BLaER1 (cell line): ENCODE data around the gene BRD7.

ENCODE experiments used
- H3K27ac ChIP-seq: shearing (Covaris generic); formaldehyde crosslinking; 2 replicates; pipeline ENCODE4 v1.8.1; 2022
- H3K27me3 ChIP-seq: shearing (Covaris generic); formaldehyde crosslinking; 2 replicates; pipeline ENCODE4 v1.8.1; 2022
- H3K36me3 ChIP-seq: shearing (Covaris generic); formaldehyde crosslinking; 2 replicates; pipeline ENCODE4 v1.8.1; 2022
- H3K4me1 ChIP-seq: shearing (Covaris generic); formaldehyde crosslinking; 2 replicates; pipeline ENCODE4 v1.8.1; 2022
- H3K4me2 ChIP-seq: shearing (Covaris generic); formaldehyde crosslinking; 2 replicates; pipeline ENCODE4 v1.8.1; 2022
- H3K4me3 ChIP-seq: shearing (Covaris generic); formaldehyde crosslinking; 2 replicates; pipeline ENCODE4 v1.8.1; 2022
- H3K9ac ChIP-seq: shearing (Covaris generic); formaldehyde crosslinking; 2 replicates; pipeline ENCODE4 v1.8.1; 2022
- H3K9me3 ChIP-seq: shearing (Covaris generic); formaldehyde crosslinking; 2 replicates; pipeline ENCODE4 v1.8.1; 2022
- H4K20me1 ChIP-seq: shearing (Covaris generic); formaldehyde crosslinking; 2 replicates; pipeline ENCODE4 v1.8.1; 2022
- Cebpa-rat ChIP-seq: shearing (Covaris generic); IDR thresholded peaks from 2 replicates; pipeline ENCODE4 v1.8.1; 2022

Gene BRD7

GRCh38 chr16:50313596-50314478 lies 55.0 kb downstream of the BRD7 start:
- peak overlapping the region; percentile 7; the same call in 1 of the 2 replicates for H3K4me3 ChIP-seq
- no peaks in the 10 kb centered on the region for H3K9me3 ChIP-seq
- peaks cover 60% of the 10 kb centered on the region for H3K36me3 ChIP-seq
- TF ChIP-seq Cebpa-rat, result no peak
- H3K9ac ChIP-seq, result peak overlapping the region; percentile 40; the same call in 1 of the 2 replicates
- H3K27ac ChIP-seq, result peak overlapping the region; percentile 52
- H3K4me1 ChIP-seq, result peaks cover 56% of the 10 kb centered on the region
- no peaks in the 10 kb centered on the region for H3K27me3 ChIP-seq
- H3K4me2 ChIP-seq, result peak overlapping the region; percentile 85
- peaks cover 42% of the 10 kb centered on the region for H4K20me1 ChIP-seq

GRCh38 chr16:50311891-50312501 lies 56.8 kb downstream of the BRD7 start:
- Histone ChIP-seq H3K9ac (no peak overlapping the region), H3K4me1 (peaks cover 74% of the 10 kb centered on the region)

GRCh38 chr16:50311134-50311528 lies 57.7 kb downstream of the BRD7 start:
- Histone ChIP-seq H3K36me3 (peaks cover 35% of the 10 kb centered on the region), H3K4me1 (peaks cover 80% of the 10 kb centered on the region), H4K20me1 (peaks cover 35% of the 10 kb centered on the region), H3K4me2 (no peak overlapping the region), H3K4me3 (no peak overlapping the region), H3K9ac (no peak overlapping the region), H3K27me3 (no peaks in the 10 kb centered on the region), H3K27ac (no peak overlapping the region), H3K9me3 (no peaks in the 10 kb centered on the region)
- TF ChIP-seq Cebpa-rat, result no peak

More at GRCh38 chr16:50311891-50312501, 56.8 kb downstream of the BRD7 start:
- H3K36me3 ChIP-seq, result peaks cover 44% of the 10 kb centered on the region
- H3K9me3 ChIP-seq, result no peaks in the 10 kb centered on the region
- no peak overlapping the region for H3K27ac ChIP-seq
- H3K4me3 ChIP-seq, result no peak overlapping the region
- no peak overlapping the region for H3K4me2 ChIP-seq
- TF ChIP-seq Cebpa-rat, result no peak
- no peaks in the 10 kb centered on the region for H3K27me3 ChIP-seq
- H4K20me1 ChIP-seq, result peaks cover 42% of the 10 kb centered on the region

GRCh38 chr16:50310308-50311133 lies 58.3 kb downstream of the BRD7 start:
- no peaks in the 10 kb centered on the region for H3K9me3 ChIP-seq
- H3K4me2 ChIP-seq, result no peak overlapping the region
- H4K20me1 ChIP-seq, result peaks cover 28% of the 10 kb centered on the region
- H3K4me1 ChIP-seq, result peaks cover 75% of the 10 kb centered on the region
- no peak overlapping the region for H3K4me3 ChIP-seq
- TF ChIP-seq Cebpa-rat, result no peak
- H3K27me3 ChIP-seq, result no peaks in the 10 kb centered on the region
- peaks cover 29% of the 10 kb centered on the region for H3K36me3 ChIP-seq
- no peak overlapping the region for H3K9ac ChIP-seq
- H3K27ac ChIP-seq, result peak overlapping the region; percentile 56; the same call in 1 of the 2 replicates

GRCh38 chr16:50309527-50310307 lies 59.1 kb downstream of the BRD7 start:
- TF ChIP-seq Cebpa-rat, result no peak
- H3K9ac ChIP-seq, result no peak overlapping the region; the same call in 1 of the 2 replicates
- peak overlapping the region; percentile 56 for H3K27ac ChIP-seq
- no peaks in the 10 kb centered on the region for H3K9me3 ChIP-seq
- H3K27me3 ChIP-seq, result no peaks in the 10 kb centered on the region
- peaks cover 20% of the 10 kb centered on the region for H4K20me1 ChIP-seq
- H3K4me2 ChIP-seq, result peak overlapping the region; percentile 39
- H3K36me3 ChIP-seq, result peaks cover 26% of the 10 kb centered on the region
- no peak overlapping the region for H3K4me3 ChIP-seq
- peaks cover 70% of the 10 kb centered on the region for H3K4me1 ChIP-seq

- H3K9me3 ChIP-seq, result no peaks in the 10 kb centered on the region
- H3K9ac ChIP-seq, result no peak overlapping the region
- peak overlapping the region; percentile 56 for H3K27ac ChIP-seq
- peaks cover 70% of the 10 kb centered on the region for H3K4me1 ChIP-seq
- H3K27me3 ChIP-seq, result no peaks in the 10 kb centered on the region
- H3K36me3 ChIP-seq, result peaks cover 25% of the 10 kb centered on the region
- TF ChIP-seq Cebpa-rat, result no peak
- H3K4me3 ChIP-seq, result no peak overlapping the region
- H4K20me1 ChIP-seq, result peaks cover 15% of the 10 kb centered on the region
- H3K4me2 ChIP-seq, result peak overlapping the region; percentile 39; the same call in 1 of the 2 replicates
Observed at GRCh38 chr16:50309156-50309526, 59.6 kb downstream of the BRD7 start.

- peak overlapping the region; percentile 51; the same call in 1 of the 2 replicates for H3K27ac ChIP-seq
- H4K20me1 ChIP-seq, result 0 out of 2 replicates have a peak, but pooled peaks cover 9% of the 10 kb centered on the region
- H3K4me2 ChIP-seq, result peak overlapping the region; percentile 58
- no peaks in the 10 kb centered on the region for H3K9me3 ChIP-seq
- peaks cover 70% of the 10 kb centered on the region for H3K4me1 ChIP-seq
- no peak overlapping the region for H3K4me3 ChIP-seq
- no peak for TF ChIP-seq Cebpa-rat
- H3K27me3 ChIP-seq, result no peaks in the 10 kb centered on the region
- peaks cover 21% of the 10 kb centered on the region for H3K36me3 ChIP-seq
- no peak overlapping the region for H3K9ac ChIP-seq
Observed at GRCh38 chr16:50308237-50308965, 60.4 kb downstream of the BRD7 start.

GRCh38 chr16:50306287-50306686 lies 62.5 kb downstream of the BRD7 start:
- TF ChIP-seq Cebpa-rat, result no peak
- Histone ChIP-seq H3K27ac (no peak overlapping the region), H3K4me3 (no peak overlapping the region), H4K20me1 (no peaks in the 10 kb centered on the region), H3K9me3 (no peaks in the 10 kb centered on the region), H3K4me2 (peak overlapping the region; percentile 42), H3K9ac (no peak overlapping the region), H3K4me1 (peaks cover 73% of the 10 kb centered on the region), H3K27me3 (no peaks in the 10 kb centered on the region), H3K36me3 (peaks cover 12% of the 10 kb centered on the region; the same call in 1 of the 2 replicates)
